Omental fat pad (tissue), 4 donors: ENCODE results near the gene PROK1. TPM values are rescaled to one million over a fixed set of nuclear protein-coding genes. Genes with fewer than 3 reads are reported as not detected.

Experiments used
- ATAC-seq: fragments of 150-250 bp; one replicate; pipeline ENCODE4 v1.9.1; 2016; ENCODE audit warnings: mild to moderate bottlenecking, moderate library complexity; ENCODE audit not compliant: low FRiP score
- DNase-seq: peaks from one replicate; pipeline ENCODE4 v3.0.0-alpha.2; 2019; ENCODE audit warnings: low spot score
- CTCF ChIP-seq, 3 donors: fragments of 450-650 bp; IDR thresholded peaks; one replicate each; pipeline ENCODE4 v1.5.1; 2016 to 2017; ENCODE audit warnings: antibody characterized with exemption in 3 of 3, mild to moderate bottlenecking in 3 of 3, moderate library complexity in 2 of 3
- total RNA-seq, 4 donors: library from RNA; depleted of rRNA; stranded (reverse); fragments of >200 nt; gene quantifications; one replicate each; pipeline ENCODE4 v1.1.0, GENCODE V29; 2016

The PROK1 gene
- total RNA-seq, 4 donors from 2014 or later: 0.50 to 74.1 (median 2.6) TPM

- no peak for TF ChIP-seq CTCF (IDR thresholded peaks at IDR 0.05)
Observed at GRCh38 chr1:110492573-110492972, 41.6 kb downstream of the PROK1 start.

GRCh38 chr1:110493059-110493699 lies 42.2 kb downstream of the PROK1 start:
- no peak for TF ChIP-seq CTCF (IDR thresholded peaks at IDR 0.05)
- ATAC-seq: no peak
- DNase-seq: no peak

More at GRCh38 chr1:110492573-110492972, 41.6 kb downstream of the PROK1 start:
- no peak for DNase-seq
- ATAC-seq: no peak

GRCh38 chr1:110494036-110494435 lies 43.1 kb downstream of the PROK1 start:
- DNase-seq (no peak), ATAC-seq (no peak)
- TF ChIP-seq CTCF (IDR thresholded peaks at IDR 0.05): no peak

- ATAC-seq (no peak), DNase-seq (no peak)
- TF ChIP-seq CTCF (IDR thresholded peaks at IDR 0.05): no peak
Observed at GRCh38 chr1:110494522-110495406, 43.8 kb downstream of the PROK1 start.

- TF ChIP-seq CTCF (IDR thresholded peaks at IDR 0.05): peak in 1 of 3 donors; percentile 61
- ATAC-seq: peak; percentile 77
- peak; percentile 94 for DNase-seq
Observed at GRCh38 chr1:110495926-110496600, 45.1 kb downstream of the PROK1 start.

GRCh38 chr1:110498270-110498669 lies 47.3 kb downstream of the PROK1 start:
- TF ChIP-seq CTCF (IDR thresholded peaks at IDR 0.05): no peak
- ATAC-seq (no peak), DNase-seq (no peak)
